Activated CD4-positive, alpha-beta T cell treated with anti-CD3 and anti-CD28 coated beads for 1 hour (primary cell): ENCODE measurements around the gene MGAT5.

Experiments used
- DNase-seq: peaks from one replicate; pipeline ENCODE4 v3.0.0-alpha.2; 2020

Gene MGAT5

GRCh38 chr2:134482131-134482723 is 228.4 kb downstream of the MGAT5 start:
- DNase-seq = no peak

DNA sequence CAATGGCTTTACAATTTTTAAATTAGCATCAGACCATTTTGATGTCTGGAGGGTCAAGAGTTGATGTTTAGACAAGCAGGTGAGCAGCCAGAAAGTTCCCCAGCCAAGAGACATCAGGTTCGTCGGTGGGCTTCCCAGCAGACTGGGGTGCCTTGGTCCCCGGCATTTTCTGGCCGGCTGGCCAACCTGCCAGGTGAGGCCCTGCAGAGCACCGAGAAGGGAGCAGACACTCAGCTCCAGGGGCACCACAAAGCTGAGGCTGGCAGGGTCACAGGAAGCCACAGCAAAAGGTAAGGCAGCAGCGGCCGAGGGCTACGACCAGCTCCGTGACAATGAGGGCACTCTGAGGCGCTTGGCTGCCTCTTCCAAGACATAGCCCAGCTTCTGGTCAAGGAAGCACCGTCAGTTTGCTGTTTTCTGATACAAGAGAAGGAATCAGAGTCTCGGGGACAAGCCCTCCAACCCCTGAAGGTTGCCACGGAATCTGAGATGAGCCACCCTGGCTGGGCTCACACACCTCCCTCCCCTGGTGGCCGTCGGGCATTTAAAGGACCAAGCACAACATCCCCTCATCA is 229.0 kb downstream of the MGAT5 start:
- DNase-seq = no peak

DNA sequence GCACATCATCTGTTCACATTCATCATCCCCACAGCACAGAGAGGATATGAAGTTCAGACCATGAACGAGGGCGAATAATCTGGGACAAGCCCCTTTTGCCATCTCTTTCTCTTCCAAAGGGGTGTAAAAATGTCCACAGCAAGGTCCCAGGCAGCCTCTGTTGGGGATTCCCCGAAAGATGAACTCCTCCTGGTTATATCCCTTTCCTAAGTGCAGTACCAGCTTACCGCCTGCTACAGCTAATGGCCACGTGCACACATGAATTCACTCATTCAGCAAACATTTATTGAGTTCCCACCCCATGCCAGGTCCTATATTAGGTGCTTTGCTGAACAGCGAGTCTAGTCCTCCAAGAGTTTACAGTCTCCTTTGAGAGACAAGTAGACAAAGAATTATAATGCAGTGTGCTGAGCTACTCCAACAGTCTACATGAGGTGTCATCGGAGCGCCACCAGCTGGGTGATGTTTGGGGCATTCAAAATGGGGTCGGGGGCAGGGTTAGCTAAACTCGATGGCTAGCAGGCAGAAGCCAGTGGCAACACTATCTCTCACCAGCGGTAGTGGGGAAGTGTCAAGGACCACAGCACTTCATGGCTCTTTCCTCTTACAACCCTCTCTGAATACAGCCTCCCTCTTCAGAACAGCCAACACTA is 236.0 kb downstream of the MGAT5 start:
- no peak for DNase-seq

DNA sequence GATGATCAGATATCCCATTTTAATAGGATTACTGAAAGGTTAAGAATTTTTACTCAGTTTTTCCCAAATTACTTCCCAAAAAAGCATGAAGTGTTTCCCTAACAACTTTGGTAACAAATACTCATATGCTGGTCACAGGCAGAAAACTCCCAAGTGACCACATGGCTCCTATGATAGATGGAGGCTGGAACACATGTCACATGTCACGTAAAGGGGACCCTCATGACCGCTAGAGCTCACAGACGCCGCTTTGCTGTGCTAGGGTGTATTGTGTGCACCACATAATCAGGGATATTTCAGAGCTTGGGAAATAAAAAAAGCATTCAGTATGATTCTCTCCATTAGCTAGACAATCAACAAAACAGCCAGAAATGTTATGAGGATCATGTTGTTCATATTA is 236.7 kb downstream of the MGAT5 start:
- no peak for DNase-seq

GRCh38 chr2:134491022-134491421 is 237.2 kb downstream of the MGAT5 start:
- DNase-seq = no peak

DNA sequence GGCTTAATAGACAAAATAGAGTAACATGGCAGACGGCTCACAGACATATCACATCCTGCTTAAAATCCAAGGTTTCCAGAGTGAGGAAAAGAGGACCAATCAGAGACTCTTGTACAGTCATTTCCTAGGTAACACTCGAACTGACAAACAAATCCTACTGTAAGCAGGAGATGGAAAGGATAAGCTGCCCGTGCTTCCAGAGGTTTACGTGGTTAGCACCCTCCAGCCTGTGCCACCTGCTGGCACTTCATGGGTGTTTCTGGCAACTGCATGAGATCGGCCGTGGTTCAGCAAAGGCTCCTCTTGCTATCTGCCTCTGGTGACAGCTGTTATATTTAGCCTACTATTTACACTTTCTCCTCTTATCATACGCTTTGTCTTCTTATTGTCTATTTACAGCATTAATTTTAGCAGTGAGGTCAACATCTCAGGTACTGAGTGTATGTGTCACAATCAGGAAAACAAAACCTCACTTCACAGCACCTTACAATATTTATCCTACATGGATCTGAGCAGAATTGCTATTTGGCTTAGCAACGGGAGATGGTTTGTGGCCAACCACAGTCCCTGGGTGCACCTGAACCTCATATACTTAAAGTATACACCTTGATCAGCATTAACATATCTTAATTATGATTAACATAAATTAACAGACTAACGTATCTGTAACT is 238.0 kb downstream of the MGAT5 start:
- DNase-seq = no peak

GRCh38 chr2:134493797-134494196 is 239.9 kb downstream of the MGAT5 start:
- DNase-seq = no peak

DNA sequence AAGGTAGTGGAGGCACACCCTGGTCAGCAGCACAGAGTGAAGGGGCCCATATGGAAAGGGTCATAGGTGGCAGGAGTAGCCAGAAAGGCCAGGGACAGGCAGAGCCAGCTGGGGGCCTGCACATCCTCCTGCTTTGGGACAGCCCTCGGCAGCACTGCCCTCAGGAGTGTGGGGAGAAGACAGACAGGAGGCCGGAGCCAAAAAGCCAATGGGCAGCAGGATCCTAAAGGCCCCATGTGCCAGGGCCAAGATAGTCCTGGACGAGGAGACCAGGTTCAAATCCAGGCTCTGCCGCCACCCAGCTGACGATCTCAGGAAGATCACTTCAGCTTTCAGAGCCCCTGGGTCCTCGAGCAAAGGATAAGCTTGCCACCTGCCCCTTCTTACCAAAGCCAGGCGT is 244.8 kb downstream of the MGAT5 start:
- no peak for DNase-seq

GRCh38 chr2:134499307-134499926 is 245.5 kb downstream of the MGAT5 start:
- no peak for DNase-seq

DNA sequence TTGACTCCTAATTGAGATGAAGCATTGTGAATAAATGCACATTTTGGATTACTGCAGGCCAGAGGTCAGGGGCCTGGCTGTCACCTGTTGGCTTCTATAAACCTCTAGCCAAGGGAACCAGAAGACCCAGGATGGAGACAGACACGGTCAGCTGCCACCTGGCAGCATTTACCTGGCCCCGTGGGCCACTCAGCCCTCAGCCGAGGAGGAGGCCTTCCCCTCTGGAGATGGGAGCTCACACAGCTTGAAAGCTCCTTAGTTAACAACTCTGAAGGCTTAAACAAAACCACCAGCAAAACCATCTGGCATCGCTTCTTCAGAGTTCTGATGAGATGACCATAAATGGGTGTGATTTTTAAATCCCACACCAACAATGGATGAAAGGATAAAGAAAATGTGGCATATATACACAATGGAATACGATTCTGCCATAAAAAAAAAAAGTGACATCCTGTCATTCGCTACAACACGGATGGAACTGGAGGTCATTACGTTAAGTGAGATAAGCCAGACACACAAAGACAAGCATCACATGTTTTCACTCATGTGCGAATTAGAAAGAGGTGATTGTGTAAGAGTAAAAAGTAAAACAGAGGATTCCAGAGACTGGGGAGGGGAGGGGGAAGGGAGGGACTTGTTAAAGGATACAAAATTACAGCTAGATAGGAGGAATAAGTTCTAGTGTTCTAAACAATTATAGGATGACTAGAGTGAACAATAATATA is 246.5 kb downstream of the MGAT5 start:
- DNase-seq = no peak

DNA sequence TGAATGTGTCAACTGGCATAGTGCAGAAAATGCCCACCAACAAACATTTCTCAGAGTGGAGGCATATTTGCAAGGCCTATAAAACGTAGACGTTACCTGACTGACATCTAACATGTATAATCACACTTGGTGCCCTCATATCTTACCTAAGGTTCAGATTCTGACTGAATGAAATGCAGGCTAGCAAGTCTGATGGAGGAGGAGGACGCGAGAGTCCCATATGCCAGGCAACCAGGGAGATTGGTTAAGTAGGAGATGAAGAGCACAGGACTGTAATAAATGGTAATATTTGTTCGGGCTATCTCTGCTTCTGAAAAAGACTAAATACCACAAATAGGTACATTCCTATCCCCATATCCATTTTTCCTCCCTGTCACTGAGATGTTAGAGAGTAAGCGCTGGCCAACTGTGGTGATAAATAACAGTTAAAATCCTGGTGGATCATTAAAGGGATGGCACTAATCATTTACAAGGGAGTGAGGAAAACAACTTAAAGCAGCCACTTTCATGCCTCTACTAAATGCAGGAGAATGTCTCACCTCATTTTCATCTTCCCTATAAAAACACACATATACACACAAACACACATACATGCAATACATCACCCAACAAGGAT is 247.7 kb downstream of the MGAT5 start:
- DNase-seq = no peak

GRCh38 chr2:134502104-134502503 is 248.2 kb downstream of the MGAT5 start:
- DNase-seq = no peak
